ENCODE measurements around the gene TNK2. TPM values are rescaled to one million over a fixed set of nuclear protein-coding genes. Genes with fewer than 3 reads are reported as not detected.

Gene TNK2
- polyA plus RNA-seq, 2 of the 4 experiments (the other 2 are of a cell fraction) = 2.2 to 12.5 TPM

DNA sequence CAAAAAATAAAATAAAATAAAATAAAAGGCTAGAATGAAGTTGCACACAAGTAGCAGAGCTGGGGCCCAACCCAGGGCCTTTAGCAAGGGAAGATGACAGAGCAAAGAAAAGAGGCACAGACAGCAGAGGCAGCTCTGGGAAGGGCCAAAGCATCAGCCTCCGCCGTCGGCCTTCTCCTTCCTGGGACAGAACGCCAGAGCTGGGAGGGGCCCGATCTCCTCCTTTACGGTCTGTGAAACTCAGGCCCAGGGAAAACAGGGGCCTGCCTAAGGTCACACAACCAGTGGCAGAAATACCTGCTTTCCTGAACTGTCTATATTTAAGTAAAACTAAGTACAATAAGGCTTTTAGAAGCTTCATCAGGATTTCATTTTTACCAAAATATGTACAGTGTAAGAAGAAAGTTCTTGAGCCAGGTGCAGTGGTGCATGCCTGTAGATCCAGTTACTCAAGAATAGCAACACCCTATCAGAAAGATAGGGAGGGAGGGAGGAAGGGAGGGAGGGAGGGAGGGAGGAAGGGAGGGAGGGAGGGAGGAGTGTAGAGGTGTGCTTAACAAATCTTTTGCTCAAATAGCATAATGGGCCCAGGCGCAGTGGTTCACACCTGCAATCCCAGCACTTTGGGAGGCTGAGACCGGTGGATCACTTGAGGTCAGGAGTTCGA is 53.6 kb downstream of the TNK2 start:
- Histone ChIP-seq H3K4me1 (no peaks in the 10 kb centered on the region), H3K9me3 (no peaks in the 10 kb centered on the region), H3K4me2 (no peak overlapping the region), H3K27ac (no peak overlapping the region), H3K4me3 (no peak overlapping the region)
- DNase-seq (ENCODE audit: low read depth in 1 of 2, low spot score in 1 of 2) (no peak), ATAC-seq (no peak), FAIRE-seq (no peak)
- no peak for TF ChIP-seq JUNB (IDR thresholded peaks at IDR 0.05)
- TF ChIP-seq, protein P1, sequence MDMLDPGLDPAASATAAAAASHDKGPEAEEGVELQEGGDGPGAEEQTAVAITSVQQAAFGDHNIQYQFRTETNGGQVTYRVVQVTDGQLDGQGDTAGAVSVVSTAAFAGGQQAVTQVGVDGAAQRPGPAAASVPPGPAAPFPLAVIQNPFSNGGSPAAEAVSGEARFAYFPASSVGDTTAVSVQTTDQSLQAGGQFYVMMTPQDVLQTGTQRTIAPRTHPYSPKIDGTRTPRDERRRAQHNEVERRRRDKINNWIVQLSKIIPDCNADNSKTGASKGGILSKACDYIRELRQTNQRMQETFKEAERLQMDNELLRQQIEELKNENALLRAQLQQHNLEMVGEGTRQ (IDR thresholded peaks at IDR 0.05) = no peak
- TF ChIP-seq EP300 (IDR thresholded peaks at IDR 0.05) = no peak
- TF ChIP-seq RCOR1 (IDR thresholded peaks at IDR 0.05; ENCODE audit: low read depth, low read length) = no peak
- TF ChIP-seq RAD21 (conservative IDR thresholded peaks at IDR 0.05 in 1 of 2, IDR thresholded peaks at IDR 0.05 in 1 of 2) = no peak
- ChIA-PET CTCF (interaction anchor here (11.1 kb wide), 1 partner anchor 38 kb away, joined by 206 read pairs; no protein-coding TSS in a partner anchor), POLR2A (no interaction called here)
- WGBS (ENCODE audit: missing lambda C conversion rate) = 76% methylated on average over 9 of the region's 9 CpGs

DNA sequence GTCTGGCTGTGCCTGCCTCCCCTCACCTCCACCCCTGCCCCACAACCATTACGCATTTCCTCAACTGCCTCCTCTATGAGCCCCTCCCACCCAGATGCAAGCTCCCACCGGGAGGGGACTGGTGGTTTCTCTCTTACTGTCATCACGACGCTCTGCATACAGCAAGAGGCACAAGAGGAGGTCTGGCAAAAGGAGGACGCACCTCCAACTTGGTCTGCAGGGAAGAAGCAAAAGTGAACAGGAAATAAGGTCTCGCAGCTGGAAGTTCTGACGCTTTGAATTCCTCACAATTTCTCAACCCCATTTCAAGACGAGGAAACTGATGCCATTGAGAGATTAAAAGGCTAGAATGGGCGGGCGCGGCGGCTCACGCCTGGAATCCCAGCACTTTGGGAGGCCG is 54.4 kb downstream of the TNK2 start:
- Histone ChIP-seq H3K9me3 (no peaks in the 10 kb centered on the region), H3K4me3 (no peak overlapping the region), H3K4me1 (no peaks in the 10 kb centered on the region), H3K27ac (no peak overlapping the region), H3K4me2 (no peak overlapping the region)
- TF ChIP-seq ZSCAN20 (CRISPR knock-in tag; IDR thresholded peaks at IDR 0.05) (no peak), SMC3 (IDR thresholded peaks at IDR 0.05) (no peak), RFX5 (IDR thresholded peaks at IDR 0.05) (no peak), EHF (CRISPR knock-in tag; IDR thresholded peaks at IDR 0.05) (no peak), HDAC2 (IDR thresholded peaks at IDR 0.05) (no peak), JUN (IDR thresholded peaks at IDR 0.05) (no peak), MAFK (IDR thresholded peaks at IDR 0.05; ENCODE audit: partially characterized antibody) (no peak), POLR2A (IDR thresholded peaks at IDR 0.05; ENCODE audit: low read length) (no peak), CBX8 (IDR thresholded peaks at IDR 0.05) (no peak)
- TF ChIP-seq, protein P2, sequence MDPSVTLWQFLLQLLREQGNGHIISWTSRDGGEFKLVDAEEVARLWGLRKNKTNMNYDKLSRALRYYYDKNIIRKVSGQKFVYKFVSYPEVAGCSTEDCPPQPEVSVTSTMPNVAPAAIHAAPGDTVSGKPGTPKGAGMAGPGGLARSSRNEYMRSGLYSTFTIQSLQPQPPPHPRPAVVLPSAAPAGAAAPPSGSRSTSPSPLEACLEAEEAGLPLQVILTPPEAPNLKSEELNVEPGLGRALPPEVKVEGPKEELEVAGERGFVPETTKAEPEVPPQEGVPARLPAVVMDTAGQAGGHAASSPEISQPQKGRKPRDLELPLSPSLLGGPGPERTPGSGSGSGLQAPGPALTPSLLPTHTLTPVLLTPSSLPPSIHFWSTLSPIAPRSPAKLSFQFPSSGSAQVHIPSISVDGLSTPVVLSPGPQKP (IDR thresholded peaks at IDR 0.05; ENCODE audit: low read depth, low read length) = no peak
- TF ChIP-seq, protein P3, sequence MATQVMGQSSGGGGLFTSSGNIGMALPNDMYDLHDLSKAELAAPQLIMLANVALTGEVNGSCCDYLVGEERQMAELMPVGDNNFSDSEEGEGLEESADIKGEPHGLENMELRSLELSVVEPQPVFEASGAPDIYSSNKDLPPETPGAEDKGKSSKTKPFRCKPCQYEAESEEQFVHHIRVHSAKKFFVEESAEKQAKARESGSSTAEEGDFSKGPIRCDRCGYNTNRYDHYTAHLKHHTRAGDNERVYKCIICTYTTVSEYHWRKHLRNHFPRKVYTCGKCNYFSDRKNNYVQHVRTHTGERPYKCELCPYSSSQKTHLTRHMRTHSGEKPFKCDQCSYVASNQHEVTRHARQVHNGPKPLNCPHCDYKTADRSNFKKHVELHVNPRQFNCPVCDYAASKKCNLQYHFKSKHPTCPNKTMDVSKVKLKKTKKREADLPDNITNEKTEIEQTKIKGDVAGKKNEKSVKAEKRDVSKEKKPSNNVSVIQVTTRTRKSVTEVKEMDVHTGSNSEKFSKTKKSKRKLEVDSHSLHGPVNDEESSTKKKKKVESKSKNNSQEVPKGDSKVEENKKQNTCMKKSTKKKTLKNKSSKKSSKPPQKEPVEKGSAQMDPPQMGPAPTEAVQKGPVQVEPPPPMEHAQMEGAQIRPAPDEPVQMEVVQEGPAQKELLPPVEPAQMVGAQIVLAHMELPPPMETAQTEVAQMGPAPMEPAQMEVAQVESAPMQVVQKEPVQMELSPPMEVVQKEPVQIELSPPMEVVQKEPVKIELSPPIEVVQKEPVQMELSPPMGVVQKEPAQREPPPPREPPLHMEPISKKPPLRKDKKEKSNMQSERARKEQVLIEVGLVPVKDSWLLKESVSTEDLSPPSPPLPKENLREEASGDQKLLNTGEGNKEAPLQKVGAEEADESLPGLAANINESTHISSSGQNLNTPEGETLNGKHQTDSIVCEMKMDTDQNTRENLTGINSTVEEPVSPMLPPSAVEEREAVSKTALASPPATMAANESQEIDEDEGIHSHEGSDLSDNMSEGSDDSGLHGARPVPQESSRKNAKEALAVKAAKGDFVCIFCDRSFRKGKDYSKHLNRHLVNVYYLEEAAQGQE (IDR thresholded peaks at IDR 0.05) = no peak
- no peak for ATAC-seq
- ChIA-PET POLR2A (no interaction called here), CTCF (interaction anchor here (1.1 to 11.1 kb wide), 3 partner anchors 10 to 61 kb away, joined by 5 to 206 read pairs (median 21); no protein-coding TSS in a partner anchor)
- DNase-seq (ENCODE audit: low read depth in 1 of 2, low spot score in 1 of 2) = no peak
- FAIRE-seq = no peak
- WGBS (ENCODE audit: missing lambda C conversion rate) = 83% methylated on average over 14 of the region's 14 CpGs

DNA sequence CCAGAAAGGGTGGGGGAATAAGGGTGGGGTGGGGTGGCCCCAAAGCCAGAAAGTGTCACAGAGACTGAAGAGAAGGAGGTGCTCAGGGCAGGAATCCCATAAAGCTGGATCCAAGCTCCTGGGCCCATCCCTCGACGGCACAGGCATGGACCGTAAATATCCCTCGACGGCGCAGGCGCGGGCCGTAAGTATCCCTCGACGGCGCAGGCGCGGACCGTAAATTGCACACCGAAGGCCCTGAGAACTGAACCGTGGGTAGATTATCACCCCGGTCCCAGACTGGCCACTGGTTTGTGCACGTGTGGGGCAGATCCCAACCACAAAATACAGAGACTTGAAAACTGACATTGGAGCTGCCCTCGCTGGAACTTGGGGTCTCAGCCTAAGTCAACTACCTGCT is 55.3 kb downstream of the TNK2 start:
- DNase-seq (ENCODE audit: low read depth in 1 of 2, low spot score in 1 of 2) = no peak
- no peak for ATAC-seq
- CTCF ChIA-PET = interaction anchor here (1.1 to 11.1 kb wide), 6 partner anchors 8 to 62 kb away, joined by 4 to 206 read pairs (median 6); no protein-coding TSS in a partner anchor
- H3K9me3 ChIP-seq = no peaks in the 10 kb centered on the region
- no peak for FAIRE-seq
- no peak overlapping the region for H3K27ac ChIP-seq
- H3K4me3 ChIP-seq = no peak overlapping the region
- POLR2A ChIA-PET = no interaction called here
- WGBS (ENCODE audit: missing lambda C conversion rate) = 84% methylated on average over 19 of the region's 20 CpGs
- no peak for TF ChIP-seq RAD21 (conservative IDR thresholded peaks at IDR 0.05 in 1 of 2, IDR thresholded peaks at IDR 0.05 in 1 of 2)
- TF ChIP-seq, protein P1 (IDR thresholded peaks at IDR 0.05) = no peak
- TF ChIP-seq RARB (CRISPR knock-in tag; IDR thresholded peaks at IDR 0.05) = no peak
- TF ChIP-seq, protein P2 (IDR thresholded peaks at IDR 0.05; ENCODE audit: low read depth, low read length) = no peak
- TF ChIP-seq MYC (IDR thresholded peaks at IDR 0.05; ENCODE audit: borderline replicate concordance, low read length) = no peak
- TF ChIP-seq CHD4 (IDR thresholded peaks at IDR 0.05; ENCODE audit: borderline replicate concordance) = no peak
- TF ChIP-seq TFCP2L1 (CRISPR knock-in tag; IDR thresholded peaks at IDR 0.05) = no peak
- no peak for TF ChIP-seq FOSB (CRISPR knock-in tag; IDR thresholded peaks at IDR 0.05)
- H3K4me1 ChIP-seq = 0 out of 3 replicates have a peak, but pooled peaks cover under 1% of the 10 kb centered on the region
- no peak overlapping the region for H3K4me2 ChIP-seq
